ENCODE results near the gene FCRL2.
A peak's percentile ranks its signal among the peaks of the same experiment; 100 is the strongest.
"Not testable (repeated sequence)": the region's sequence is repeated elsewhere in the genome, so short reads cannot be mapped to it uniquely, and the experiment has no call there.

Gene FCRL2

DNA sequence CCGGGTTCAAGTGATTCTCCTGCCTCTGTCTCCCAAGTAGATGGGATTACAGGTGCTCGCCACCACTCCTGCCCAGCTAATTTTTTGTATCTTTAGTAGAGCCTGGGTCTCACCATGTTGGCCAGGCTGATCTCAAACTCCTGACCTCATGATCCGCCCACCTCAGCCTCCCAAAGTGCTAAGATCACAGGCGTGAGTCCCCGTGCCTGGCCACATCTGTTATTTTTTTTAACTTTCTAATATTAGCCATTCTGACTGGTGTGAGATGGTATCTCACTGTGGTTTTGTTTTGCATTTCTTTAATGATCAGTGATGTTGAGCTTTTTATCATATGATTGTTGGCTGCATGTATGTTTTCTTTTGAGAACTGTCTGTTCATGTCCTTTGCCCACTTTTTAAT, 40.9 kb downstream of the FCRL2 start:
- ATAC-seq (replicated peaks; ENCODE audit: extremely low read depth, poor library complexity, severe bottlenecking); H3K4me3 Mint-ChIP-seq; H3K36me3 Mint-ChIP-seq (ENCODE audit: insufficient read depth); H3K9me3 Mint-ChIP-seq; H3K27me3 Mint-ChIP-seq; DNase-seq (ENCODE audit: low spot score in 2 of 2): not testable (repeated sequence)
- Mint-ChIP-seq H3K27ac (ENCODE audit: low read depth) (peak overlapping the region; percentile 25), H3K4me1 (peaks cover 28% of the 10 kb centered on the region)

- no peaks in the 10 kb centered on the region for H3K9me3 Mint-ChIP-seq
- DNase-seq (ENCODE audit: low spot score in 2 of 2): no peak
- no peaks in the 10 kb centered on the region for H3K36me3 Mint-ChIP-seq (ENCODE audit: insufficient read depth)
- no peak overlapping the region for H3K4me3 Mint-ChIP-seq
- peaks cover 28% of the 10 kb centered on the region for H3K4me1 Mint-ChIP-seq
- H3K27ac Mint-ChIP-seq (ENCODE audit: low read depth): no peak overlapping the region
- H3K27me3 Mint-ChIP-seq: no peaks in the 10 kb centered on the region
- no peak for ATAC-seq (replicated peaks; ENCODE audit: extremely low read depth, poor library complexity, severe bottlenecking)
Observed at GRCh38 chr1:157734321-157734720, 42.6 kb downstream of the FCRL2 start.

DNA sequence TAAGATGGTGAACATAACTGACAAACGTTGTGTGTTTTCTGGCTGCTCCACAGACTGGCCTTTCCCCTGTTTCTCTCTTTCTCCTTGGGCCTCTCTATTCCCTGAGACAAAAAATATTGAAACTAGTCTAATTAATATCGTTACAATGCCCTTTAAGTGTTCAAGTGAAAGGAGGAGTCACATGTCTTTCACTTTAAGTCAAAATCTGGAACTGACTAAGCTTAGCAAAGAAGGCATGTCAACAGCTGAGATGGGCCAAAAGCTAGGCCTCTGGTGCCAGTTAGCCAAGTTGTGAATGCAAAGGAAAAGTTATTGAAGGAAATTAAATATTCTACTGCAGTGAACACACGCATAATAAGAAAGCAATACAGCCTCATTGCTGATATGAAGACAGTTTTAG, 44.2 kb downstream of the FCRL2 start:
- Mint-ChIP-seq H3K27ac (ENCODE audit: low read depth) (no peak overlapping the region), H3K4me3 (no peak overlapping the region), H3K4me1 (peaks cover 37% of the 10 kb centered on the region), H3K9me3 (peaks cover 5% of the 10 kb centered on the region), H3K27me3 (no peaks in the 10 kb centered on the region), H3K36me3 (ENCODE audit: insufficient read depth) (no peaks in the 10 kb centered on the region)
- ATAC-seq (replicated peaks; ENCODE audit: extremely low read depth, poor library complexity, severe bottlenecking) (no peak), DNase-seq (ENCODE audit: low spot score in 2 of 2) (no peak)

DNA sequence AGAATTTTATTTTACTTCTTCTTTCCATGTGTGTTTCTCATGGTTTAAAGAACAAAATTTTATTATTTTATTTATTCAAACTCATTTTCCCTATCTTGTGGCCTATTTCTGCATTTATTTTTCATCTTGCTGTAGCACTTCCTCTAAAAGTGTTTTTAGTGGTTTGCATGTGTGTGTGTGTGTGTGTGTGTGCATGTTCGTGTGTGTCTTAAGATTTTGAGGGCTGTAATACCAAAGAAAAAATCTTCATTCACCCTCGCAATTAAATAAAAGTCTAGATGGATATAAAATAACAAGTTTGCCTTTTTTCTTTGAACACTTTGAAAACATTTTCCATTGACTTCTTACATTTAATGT, 51.7 kb downstream of the FCRL2 start:
- Mint-ChIP-seq H3K4me3 (peak overlapping the region; percentile 47), H3K4me1 (peaks cover 68% of the 10 kb centered on the region), H3K27me3 (no peaks in the 10 kb centered on the region), H3K9me3 (peaks cover 17% of the 10 kb centered on the region), H3K36me3 (ENCODE audit: insufficient read depth) (peaks cover 3% of the 10 kb centered on the region), H3K27ac (ENCODE audit: low read depth) (peak overlapping the region; percentile 95)
- ATAC-seq (replicated peaks; ENCODE audit: extremely low read depth, poor library complexity, severe bottlenecking) (no peak), DNase-seq (ENCODE audit: low spot score in 2 of 2) (no peak)

- Mint-ChIP-seq H3K27me3 (no peaks in the 10 kb centered on the region), H3K9me3 (peaks cover 17% of the 10 kb centered on the region), H3K36me3 (ENCODE audit: insufficient read depth) (peaks cover 3% of the 10 kb centered on the region), H3K27ac (ENCODE audit: low read depth) (peak overlapping the region; percentile 95), H3K4me1 (peaks cover 68% of the 10 kb centered on the region), H3K4me3 (peak overlapping the region; percentile 47)
- ATAC-seq (replicated peaks; ENCODE audit: extremely low read depth, poor library complexity, severe bottlenecking) (no peak), DNase-seq (ENCODE audit: low spot score in 2 of 2) (no peak)
Observed at GRCh38 chr1:157724537-157725220, 52.3 kb downstream of the FCRL2 start.

- H3K4me1 Mint-ChIP-seq: peaks cover 63% of the 10 kb centered on the region
- H3K27me3 Mint-ChIP-seq: no peaks in the 10 kb centered on the region
- peak; percentile 84 for ATAC-seq (replicated peaks; ENCODE audit: extremely low read depth, poor library complexity, severe bottlenecking)
- H3K36me3 Mint-ChIP-seq (ENCODE audit: insufficient read depth): peaks cover 3% of the 10 kb centered on the region
- H3K4me3 Mint-ChIP-seq: peak overlapping the region; percentile 41
- DNase-seq (ENCODE audit: low spot score in 2 of 2): peak in 1 of 2 donors; percentile 20
- H3K9me3 Mint-ChIP-seq: peaks cover 12% of the 10 kb centered on the region
- peak overlapping the region; percentile 45 for H3K27ac Mint-ChIP-seq (ENCODE audit: low read depth)
Observed at GRCh38 chr1:157723157-157723556, 53.8 kb downstream of the FCRL2 start.

DNA sequence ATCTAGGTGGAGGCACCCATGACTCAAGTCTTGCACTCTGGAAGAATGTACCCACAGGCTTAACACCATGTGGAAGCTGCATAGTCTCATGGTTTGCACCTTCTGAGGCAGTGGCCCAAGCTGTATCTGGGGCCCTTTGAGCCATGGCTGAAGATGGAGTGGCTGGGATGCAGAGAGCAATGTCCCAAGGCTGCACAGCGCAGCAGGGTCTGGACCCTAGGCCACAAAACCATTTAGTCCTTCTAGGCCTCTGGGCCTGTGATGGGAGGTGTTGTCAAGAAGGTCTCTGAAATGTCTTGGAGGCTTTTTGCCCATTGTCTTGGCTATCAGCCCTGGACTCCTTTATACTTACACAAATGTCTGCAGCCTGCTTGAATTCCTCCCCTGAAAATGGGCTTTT, 54.9 kb downstream of the FCRL2 start:
- H3K27me3 Mint-ChIP-seq: no peaks in the 10 kb centered on the region
- H3K27ac Mint-ChIP-seq (ENCODE audit: low read depth): peak overlapping the region; percentile 45
- H3K4me1 Mint-ChIP-seq: peaks cover 54% of the 10 kb centered on the region
- H3K36me3 Mint-ChIP-seq (ENCODE audit: insufficient read depth): peaks cover 3% of the 10 kb centered on the region
- no peak overlapping the region for H3K4me3 Mint-ChIP-seq
- ATAC-seq (replicated peaks; ENCODE audit: extremely low read depth, poor library complexity, severe bottlenecking): no peak
- DNase-seq (ENCODE audit: low spot score in 2 of 2): no peak
- H3K9me3 Mint-ChIP-seq: peaks cover 12% of the 10 kb centered on the region

GRCh38 chr1:157715736-157716135, 61.2 kb downstream of the FCRL2 start:
- H3K9me3 Mint-ChIP-seq: peaks cover 2% of the 10 kb centered on the region
- H3K27me3 Mint-ChIP-seq: no peaks in the 10 kb centered on the region
- H3K4me3 Mint-ChIP-seq: no peak overlapping the region
- no peak overlapping the region for H3K27ac Mint-ChIP-seq (ENCODE audit: low read depth)
- ATAC-seq (replicated peaks; ENCODE audit: extremely low read depth, poor library complexity, severe bottlenecking) (no peak), DNase-seq (ENCODE audit: low spot score in 2 of 2) (no peak)
- peaks cover 2% of the 10 kb centered on the region for H3K4me1 Mint-ChIP-seq
- H3K36me3 Mint-ChIP-seq (ENCODE audit: insufficient read depth): peaks cover 1% of the 10 kb centered on the region

- Mint-ChIP-seq H3K27ac (ENCODE audit: low read depth) (no peak overlapping the region), H3K27me3 (no peaks in the 10 kb centered on the region), H3K36me3 (ENCODE audit: insufficient read depth) (peaks cover 1% of the 10 kb centered on the region), H3K4me3 (no peak overlapping the region), H3K9me3 (no peaks in the 10 kb centered on the region), H3K4me1 (peaks cover 17% of the 10 kb centered on the region)
- ATAC-seq (replicated peaks; ENCODE audit: extremely low read depth, poor library complexity, severe bottlenecking) (no peak), DNase-seq (ENCODE audit: low spot score in 2 of 2) (no peak)
Observed at GRCh38 chr1:157711802-157712201, 65.1 kb downstream of the FCRL2 start.

- Mint-ChIP-seq H3K36me3 (ENCODE audit: insufficient read depth) (peaks cover 6% of the 10 kb centered on the region), H3K4me1 (peaks cover 75% of the 10 kb centered on the region), H3K4me3 (peak overlapping the region; percentile 5), H3K27me3 (no peaks in the 10 kb centered on the region), H3K27ac (ENCODE audit: low read depth) (peak overlapping the region; percentile 83), H3K9me3 (peaks cover 6% of the 10 kb centered on the region)
- DNase-seq (ENCODE audit: low spot score in 2 of 2) (no peak), ATAC-seq (replicated peaks; ENCODE audit: extremely low read depth, poor library complexity, severe bottlenecking) (no peak)
Observed at GRCh38 chr1:157704878-157705277, 72.1 kb downstream of the FCRL2 start.

- H3K36me3 Mint-ChIP-seq (ENCODE audit: insufficient read depth): peaks cover 8% of the 10 kb centered on the region
- peaks cover 6% of the 10 kb centered on the region for H3K9me3 Mint-ChIP-seq
- DNase-seq (ENCODE audit: low spot score in 2 of 2): no peak
- peaks cover 77% of the 10 kb centered on the region for H3K4me1 Mint-ChIP-seq
- H3K4me3 Mint-ChIP-seq: no peak overlapping the region
- no peak for ATAC-seq (replicated peaks; ENCODE audit: extremely low read depth, poor library complexity, severe bottlenecking)
- no peaks in the 10 kb centered on the region for H3K27me3 Mint-ChIP-seq
- peak overlapping the region; percentile 83 for H3K27ac Mint-ChIP-seq (ENCODE audit: low read depth)
Observed at GRCh38 chr1:157703981-157704380, 73.0 kb downstream of the FCRL2 start.

DNA sequence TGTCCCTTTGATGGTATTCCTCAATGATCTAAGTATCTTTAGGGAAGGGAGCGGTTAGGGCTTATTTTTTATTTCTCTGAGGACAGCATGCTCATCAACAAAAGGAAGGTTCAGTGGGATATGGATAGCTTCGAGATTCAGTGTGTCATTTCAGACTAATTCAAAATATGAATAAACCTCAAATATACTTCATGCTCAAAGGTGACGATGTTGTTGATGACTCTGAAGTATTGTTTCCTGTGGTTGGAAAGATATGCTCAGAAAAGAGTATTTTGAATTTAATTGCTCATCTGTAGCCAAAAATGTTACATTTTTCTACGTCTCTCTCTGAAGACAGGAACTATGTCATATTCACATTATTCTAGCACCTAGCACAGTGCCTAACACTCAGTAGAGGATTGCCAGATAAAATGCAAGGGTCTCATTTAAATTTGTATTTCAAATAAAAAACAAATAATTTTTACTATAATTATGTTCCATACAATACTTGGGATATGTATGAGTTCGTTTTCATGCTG, 74.6 kb downstream of the FCRL2 start:
- DNase-seq (ENCODE audit: low spot score in 2 of 2): no peak
- Mint-ChIP-seq H3K4me3 (peak overlapping the region; percentile 28), H3K27me3 (no peaks in the 10 kb centered on the region), H3K9me3 (peaks cover 6% of the 10 kb centered on the region), H3K27ac (ENCODE audit: low read depth) (peak overlapping the region; percentile 91), H3K36me3 (ENCODE audit: insufficient read depth) (peaks cover 12% of the 10 kb centered on the region), H3K4me1 (peaks cover 86% of the 10 kb centered on the region)
- peak; percentile 15 for ATAC-seq (replicated peaks; ENCODE audit: extremely low read depth, poor library complexity, severe bottlenecking)

DNA sequence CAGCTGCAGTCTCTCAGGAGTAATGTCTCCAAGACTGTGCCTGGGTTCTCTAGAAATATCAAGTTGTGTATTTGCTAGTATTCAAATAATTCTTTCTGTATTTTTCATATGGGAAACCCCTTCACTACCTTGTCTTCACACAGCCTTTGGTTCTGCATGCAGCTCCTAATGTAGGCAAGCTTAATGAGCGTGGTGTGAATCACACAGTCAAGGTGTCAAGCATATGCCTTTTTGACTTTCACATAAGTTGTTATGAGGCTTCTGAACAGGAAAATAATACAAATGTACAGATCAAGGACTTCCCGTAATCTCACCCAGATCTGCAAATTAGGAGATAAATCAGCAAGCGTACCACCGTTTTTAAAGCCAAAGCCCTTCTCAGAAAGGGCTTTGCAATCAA, 76.2 kb downstream of the FCRL2 start, which contains the start of gene FCRL3:
Gene FCRL3 (minus strand): TSS at position 38 of the 400 bp plus-strand sequence. CDS start 280 bp downstream, outside the sequence.
- Mint-ChIP-seq H3K9me3 (peaks cover 6% of the 10 kb centered on the region), H3K27ac (ENCODE audit: low read depth) (peak within 1 kb of the TSS; percentile 91), H3K4me1 (peaks cover 90% of the 10 kb centered on the region), H3K36me3 (ENCODE audit: insufficient read depth) (peaks cover 17% of the 10 kb centered on the region), H3K27me3 (no peaks in the 10 kb centered on the region), H3K4me3 (peak within 1 kb of the TSS; percentile 75)
- DNase-seq (ENCODE audit: low spot score in 2 of 2): peak in 1 of 2 donors; percentile 45
- peak; percentile 83 for ATAC-seq (replicated peaks; ENCODE audit: extremely low read depth, poor library complexity, severe bottlenecking)

All from central memory CD8-positive, alpha-beta T cell (primary cell).